UCSD-AML1 (cell line): ENCODE measurements around the gene GRIK4.
"Not testable (repeated sequence)": the region's sequence is repeated elsewhere in the genome, so short reads cannot be mapped to it uniquely, and the experiment has no call there.

Experiments
- DNase-seq: peaks from one replicate; lab custom pipeline; 2025; ENCODE audit not compliant: unreplicated experiment; lab: John Stamatoyannopoulos, UW

Gene GRIK4

DNA sequence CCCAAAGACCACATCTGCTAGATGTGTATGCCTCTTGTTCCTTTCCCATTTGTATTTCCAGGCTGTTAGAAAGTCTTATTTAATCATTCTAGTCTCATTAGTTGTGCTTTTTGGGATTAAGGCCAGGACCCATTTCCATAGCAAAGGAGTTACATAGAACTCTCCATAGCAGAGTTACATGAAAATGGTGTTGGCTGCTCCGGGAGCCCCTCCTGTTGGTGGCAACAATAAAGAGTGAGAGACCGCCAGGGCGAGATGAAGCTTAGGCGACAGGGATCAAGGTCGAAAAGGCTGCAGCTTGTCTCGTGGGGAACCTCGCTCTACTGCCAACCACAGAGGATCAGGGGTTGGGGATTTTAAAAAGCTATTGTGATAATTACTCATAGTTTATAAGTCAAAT, 58.3 kb downstream of the GRIK4 start:
- no peak for DNase-seq

DNA sequence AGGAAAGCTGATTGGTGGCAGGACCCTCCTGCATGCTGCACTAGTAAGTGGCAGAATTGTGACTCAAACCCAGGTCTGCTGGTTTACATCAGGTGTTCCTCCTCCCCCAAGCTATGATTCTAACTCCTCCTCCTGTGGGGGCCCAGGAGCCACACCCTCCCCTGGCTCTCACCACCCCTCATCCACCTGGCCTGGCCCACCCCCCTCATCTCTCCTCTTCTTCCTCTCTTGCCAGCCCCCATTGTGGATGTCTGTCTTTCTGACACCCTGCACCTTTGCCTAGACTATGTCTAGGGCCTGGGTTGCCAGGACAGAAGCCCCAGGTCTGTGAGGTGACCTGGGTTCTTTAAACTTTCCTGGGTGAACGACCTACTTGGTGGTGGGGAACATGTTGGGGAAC, 59.9 kb downstream of the GRIK4 start:
- no peak for DNase-seq

DNA sequence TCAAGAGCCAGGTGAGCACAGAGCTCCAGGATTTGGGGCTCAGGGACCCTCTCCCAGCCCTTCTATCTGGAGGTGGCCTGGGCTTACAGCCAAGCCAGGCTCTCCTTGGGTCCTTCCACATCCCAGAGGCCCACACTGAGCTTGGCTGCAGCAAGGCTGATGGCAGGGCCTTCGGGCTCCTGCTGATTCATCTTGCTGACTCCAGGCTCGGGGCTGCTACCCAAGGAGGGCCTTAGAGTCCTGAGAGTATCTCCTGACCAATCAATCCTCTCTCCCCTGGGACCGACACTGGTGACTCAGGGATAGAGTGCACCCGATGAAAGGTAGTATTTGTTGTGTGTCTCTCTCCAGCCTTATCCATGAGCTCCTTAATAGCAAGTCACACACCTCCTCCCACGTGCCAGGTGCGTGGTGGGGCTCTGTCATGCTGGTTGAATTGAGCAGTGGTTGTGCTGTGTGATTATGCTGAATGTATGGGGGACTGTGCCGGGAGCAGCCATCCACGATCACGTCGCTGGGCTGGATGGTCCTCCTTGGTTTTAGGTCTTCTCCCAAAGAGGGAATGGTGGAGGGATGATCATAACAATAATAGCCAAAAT, 62.3 kb downstream of the GRIK4 start:
- DNase-seq = no peak

DNA sequence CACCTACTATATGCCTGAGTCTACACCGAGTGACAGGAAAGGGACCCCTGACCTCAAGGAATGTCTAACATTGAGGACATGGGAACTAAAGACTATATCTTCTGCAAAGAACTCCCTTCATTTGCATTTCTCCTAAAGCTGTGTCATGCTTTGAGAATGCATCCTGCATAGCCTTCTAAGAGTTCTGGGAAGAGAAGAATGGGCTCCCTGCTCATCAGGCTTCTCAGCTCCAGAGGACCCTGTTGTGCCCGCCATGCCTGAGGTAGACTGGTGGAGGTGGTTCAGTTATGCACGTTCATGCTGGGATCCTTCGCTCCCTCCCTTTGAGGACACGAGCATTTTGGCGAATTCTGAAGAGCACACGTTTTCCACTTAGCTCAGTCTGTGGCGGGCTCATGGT, 63.3 kb downstream of the GRIK4 start:
- DNase-seq = no peak

DNA sequence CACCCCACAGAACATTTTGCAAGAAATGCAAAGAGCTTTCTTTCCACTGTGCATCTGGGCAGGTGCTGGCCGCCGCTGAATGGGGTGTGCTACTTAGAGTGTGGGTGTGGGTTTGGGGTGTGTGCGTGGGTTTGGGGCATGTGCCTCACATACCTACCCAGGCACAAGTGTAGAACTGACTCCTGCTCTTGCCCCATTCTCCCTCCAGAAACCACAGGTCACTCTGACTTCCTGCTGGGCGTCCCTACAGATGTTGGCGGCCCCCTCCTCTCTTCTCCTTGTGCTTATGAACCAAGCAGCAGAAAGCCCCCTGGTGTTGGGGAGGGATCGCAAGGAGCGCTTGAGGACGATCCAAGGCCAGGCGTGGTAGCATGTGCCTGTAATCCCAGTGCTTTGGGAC, 63.9 kb downstream of the GRIK4 start:
- DNase-seq = no peak

DNA sequence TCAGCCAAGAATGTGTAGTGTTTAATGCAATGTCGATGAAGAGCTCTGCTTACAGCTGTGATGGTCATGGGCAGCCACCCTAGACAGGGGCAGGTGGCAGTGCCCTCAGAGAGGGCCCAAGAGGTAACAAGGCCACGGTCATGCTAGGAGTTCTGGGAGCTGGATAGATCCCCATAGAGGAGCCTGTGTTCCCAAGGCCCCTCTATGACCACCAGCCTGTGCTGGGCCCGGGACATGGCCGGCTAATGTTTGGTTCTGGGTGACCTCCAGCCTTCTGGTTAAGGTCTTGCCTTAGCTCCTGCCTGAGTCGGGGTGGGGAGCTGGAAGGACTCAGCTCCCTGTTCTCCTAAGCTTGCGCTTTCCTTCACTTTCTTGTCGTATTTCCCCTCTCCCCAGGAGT, 65.1 kb downstream of the GRIK4 start:
- DNase-seq = no peak

DNA sequence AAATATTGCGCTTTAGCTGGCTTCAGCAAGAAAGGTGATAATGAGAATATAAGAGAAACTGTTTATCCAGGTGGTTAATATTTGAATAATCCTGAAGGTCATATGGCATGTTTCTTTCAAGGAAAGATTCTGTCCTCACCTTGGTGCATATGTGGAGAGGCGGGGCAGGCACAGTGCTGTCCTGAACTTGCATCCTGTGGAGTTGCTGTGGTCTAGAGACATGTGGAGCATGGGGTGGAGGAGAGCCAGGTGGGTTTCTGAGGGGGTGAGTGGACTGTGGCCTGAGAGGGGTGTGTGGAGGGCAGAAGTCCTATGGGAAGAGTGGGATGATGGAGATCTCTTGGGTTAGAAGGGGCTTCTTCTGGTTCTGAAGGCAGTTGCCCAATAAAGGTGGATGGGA, 65.5 kb downstream of the GRIK4 start:
- DNase-seq = no peak

DNA sequence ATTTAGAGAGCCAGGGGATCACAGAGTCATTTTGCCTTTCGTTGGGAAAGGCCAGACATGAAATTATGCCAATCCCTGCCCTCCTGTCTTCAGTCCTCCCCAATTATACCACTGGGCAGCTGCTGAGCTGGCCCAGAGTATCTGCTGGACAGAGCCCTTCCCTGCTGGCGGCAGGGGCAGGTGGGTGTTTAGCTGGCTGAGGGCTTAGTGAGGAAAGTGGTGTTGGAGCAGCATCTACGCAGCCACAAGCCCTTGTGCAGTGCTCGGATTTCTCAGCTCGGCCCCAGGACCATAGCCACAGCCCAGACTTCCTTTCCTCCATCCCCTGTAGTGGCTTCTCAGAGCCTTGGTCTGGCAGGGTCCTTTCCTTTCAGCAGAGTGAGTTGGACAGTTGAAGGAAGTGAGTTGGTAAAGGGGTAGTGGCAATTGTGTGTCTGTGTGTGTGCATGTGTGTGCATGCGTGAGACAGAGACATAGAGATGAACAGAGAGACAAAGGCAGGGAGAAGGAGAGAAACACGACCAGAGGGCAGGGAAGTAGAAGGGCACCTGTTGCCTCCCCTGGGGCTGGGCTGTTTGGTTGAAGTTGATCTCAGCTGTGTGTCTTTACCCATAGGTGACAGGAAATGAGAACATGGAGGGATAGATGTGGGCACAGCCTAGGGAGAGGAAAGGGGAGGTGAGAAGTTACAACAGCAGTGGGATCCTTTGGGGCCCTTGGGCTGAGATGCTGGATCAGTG, 66.2 kb downstream of the GRIK4 start:
- DNase-seq = no peak

DNA sequence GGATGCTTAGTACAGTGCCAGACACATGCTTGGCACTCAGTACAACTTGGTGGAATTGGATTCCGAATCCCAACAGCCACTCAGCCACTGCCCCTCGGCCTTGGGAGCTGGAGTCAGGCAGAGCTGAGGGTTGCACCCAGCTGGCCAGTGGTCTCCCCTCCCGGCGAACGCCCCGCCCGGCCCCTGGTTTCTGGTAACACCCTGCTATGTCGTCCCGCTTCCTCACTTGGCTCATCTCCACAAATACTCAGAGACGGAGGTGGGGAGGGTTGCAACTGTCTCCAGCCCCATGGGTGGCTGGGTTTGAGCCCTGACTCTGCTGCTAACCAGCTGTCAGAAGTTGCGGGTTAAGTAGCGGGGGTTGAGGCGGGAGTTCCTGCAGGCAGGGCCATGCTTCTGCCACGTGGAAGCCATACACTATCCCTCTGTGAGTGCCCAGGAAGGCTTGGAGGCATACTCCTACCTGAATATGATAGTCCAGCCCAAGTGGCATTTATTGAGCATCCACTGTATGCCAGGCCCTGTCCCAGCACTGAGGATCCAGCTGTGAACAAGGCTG, 67.1 kb downstream of the GRIK4 start:
- DNase-seq = no peak

DNA sequence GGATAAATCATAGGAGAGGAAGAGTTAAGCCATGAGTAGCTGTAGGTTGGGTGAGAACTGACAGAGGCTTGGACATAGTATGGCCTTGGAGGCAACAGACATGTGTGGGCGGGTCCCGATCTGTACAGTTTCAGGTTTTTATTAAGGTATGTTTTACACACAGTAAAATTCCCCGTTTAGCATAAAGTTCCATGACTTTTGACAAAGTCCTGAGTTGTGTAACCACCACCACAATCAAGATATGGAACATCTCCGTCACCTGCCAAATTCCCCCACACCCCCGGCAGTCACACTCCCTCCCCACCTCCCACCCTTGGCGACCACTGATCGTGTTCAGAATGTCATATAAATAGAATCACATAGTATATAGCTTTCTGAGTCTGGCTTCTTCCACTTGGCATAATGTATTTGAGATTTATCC, 68.1 kb downstream of the GRIK4 start:
- no peak for DNase-seq

DNA sequence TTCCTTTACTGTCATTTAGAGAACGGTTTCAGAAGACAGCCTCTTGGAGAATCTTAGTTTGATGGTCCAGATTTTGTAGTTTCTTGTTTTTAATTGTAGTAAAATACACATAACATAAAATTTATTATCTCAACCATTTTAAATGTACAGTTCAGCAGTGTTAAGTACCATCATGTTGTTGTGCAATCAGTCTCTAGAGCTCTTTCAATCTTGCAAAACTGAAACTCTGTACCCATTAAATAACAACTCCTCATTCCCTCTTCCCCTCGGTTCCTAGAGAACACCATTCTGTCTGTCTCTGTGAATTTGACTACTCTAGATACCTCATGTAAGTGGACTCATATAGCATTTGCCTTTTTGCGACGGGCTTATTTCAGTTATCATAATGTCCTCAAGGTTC, 69.8 kb downstream of the GRIK4 start:
- no peak for DNase-seq

DNA sequence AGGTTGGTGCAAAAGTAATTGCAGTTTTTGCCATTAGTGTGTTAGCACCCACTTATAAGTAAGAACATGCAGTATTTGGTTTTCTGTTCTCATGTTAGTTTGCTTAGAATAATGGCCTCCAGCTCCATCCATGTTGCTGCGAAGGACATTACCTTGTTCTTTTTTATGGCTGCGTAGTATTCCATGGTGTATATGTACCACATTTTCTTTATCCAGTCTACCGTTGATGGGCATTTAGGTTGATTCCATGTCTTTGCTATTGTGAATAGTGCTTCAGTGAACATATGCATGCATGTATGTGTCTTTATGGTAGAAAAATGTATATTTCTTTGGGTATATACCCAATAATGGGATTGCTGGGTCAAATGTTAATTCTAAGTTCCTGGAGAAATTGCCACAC, 71.0 kb downstream of the GRIK4 start:
- DNase-seq = not testable (repeated sequence)

DNA sequence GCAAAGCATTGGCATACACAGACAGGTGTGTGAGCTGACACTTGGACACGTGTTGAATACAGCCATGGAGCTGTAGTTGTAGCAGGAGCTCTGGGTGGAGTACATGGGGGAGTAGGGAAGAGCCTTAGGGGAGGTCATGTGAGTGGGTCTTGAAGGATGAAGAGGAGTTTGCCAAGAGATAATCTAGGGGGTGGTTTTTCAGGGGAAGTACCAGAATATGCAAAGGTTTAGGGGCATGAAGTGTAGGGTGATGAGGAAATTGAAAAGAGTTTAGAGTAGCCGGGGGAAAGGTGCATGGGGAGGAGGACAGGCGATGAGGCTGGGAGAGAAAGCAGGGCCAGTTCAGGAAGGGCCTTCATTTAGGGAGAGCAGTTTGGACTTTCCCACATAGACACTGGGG, 74.5 kb downstream of the GRIK4 start:
- DNase-seq = no peak

DNA sequence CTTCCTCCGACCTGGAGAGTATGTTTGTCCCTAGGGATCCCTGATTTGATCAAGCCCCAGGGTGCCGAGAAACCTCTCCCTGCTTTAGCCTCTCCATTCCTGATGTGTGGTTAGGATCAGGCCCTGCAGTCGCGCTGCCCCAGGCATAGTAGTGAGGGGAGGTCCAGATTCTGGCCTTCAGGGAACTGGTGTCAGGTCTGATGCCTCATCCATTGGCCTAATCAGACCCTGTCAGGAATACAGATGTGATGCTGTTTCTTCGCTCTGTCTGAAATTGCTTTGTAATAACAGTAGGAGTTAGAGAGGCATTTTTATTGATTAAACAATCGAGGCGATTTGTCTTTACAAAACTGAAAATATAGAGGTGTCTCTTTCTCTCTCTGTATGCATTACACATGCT, 75.2 kb downstream of the GRIK4 start:
- DNase-seq = no peak

DNA sequence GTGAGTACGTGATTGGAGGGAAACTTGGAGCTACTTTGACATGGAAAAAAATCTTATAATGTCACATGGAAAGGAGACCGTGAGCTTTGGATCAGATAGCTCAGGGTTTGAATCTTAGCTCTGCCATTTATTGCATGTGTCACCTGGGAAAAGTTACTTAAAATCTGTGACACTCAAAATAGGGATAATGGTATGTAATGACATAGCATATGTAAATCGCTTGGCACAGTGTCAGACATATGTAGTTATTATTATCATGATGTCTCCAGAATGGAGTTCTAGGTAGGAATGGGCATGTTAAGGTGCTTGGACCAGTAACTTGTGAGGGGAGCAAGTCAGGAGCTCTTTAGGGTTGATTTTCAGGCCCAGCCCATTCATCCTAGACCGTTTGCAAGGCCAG, 75.8 kb downstream of the GRIK4 start:
- no peak for DNase-seq

DNA sequence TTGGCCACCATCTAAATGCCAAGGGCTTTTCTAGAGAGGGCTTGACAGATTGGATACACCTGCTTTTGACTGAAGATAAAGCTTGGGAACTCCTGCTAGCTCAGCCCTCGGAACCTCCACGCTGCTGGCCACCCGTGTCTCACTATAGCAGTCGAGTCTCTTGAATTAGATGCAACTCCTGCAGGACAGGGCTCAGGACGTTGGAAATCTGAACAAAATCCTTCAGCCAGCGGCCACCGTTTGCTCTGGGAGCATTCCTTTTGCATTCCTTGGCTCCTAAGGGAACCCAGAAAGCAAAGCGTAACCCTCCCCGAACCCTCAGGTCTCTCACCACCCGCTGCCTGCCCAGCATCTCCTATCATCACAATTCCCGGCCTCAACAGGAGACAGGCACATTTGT, 77.8 kb downstream of the GRIK4 start:
- DNase-seq = no peak

DNA sequence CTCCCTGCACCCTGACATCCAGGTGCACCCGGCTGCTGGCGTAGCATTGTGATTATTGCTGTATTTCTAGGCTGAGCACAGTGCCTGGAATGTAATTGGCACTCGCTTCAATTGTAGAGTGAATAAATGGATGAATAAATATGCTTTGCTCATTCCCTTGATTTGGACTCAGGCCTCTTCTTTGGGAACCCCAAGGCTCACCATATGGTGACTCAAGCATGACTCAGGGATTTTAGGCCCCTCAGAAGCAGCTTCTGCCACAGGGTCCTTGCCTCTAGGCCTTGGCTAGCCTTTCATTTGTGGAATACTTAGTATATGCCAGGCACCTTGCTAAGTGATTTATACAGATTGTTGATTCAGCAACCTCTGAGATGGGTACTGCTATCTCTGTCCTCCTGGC, 78.9 kb downstream of the GRIK4 start:
- no peak for DNase-seq

DNA sequence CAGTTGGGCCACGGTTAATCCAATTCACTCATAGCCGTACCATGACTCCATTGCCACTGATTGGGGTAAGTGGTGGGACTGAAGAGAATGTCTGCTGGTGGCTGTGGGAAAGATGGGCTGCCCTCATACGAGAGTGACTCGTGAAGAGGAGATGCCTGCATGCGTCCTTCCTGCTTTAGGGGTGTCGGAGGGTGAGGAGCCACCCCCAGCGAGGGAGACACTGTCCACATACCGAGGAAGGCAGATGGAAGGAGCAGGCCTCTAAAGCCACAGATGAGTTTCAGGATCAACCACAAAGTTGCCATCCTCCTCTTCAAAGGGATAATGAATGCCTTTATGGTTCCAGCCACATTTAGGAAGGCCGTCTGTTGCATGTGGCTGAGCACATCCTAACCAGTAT, 83.2 kb downstream of the GRIK4 start:
- no peak for DNase-seq

DNA sequence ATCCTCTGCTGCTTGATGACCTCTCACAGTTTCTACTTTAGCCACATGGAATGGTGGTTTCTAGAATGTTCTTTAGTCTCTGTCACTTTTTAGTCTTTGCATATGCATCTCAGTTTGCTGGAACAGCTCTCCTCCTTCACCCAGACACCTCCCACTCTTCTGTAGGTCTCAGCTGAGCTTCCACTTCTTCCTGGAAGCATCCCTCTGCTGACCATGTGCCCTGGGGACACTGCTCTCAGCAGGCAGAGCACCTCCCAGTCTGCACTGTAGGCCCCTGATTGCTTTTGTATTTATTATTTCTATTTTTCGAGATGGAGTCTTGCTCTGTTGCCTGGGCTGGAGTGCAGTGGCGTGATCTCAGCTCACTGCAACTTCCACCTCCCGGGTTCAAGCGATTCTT, 84.0 kb downstream of the GRIK4 start:
- DNase-seq = no peak

DNA sequence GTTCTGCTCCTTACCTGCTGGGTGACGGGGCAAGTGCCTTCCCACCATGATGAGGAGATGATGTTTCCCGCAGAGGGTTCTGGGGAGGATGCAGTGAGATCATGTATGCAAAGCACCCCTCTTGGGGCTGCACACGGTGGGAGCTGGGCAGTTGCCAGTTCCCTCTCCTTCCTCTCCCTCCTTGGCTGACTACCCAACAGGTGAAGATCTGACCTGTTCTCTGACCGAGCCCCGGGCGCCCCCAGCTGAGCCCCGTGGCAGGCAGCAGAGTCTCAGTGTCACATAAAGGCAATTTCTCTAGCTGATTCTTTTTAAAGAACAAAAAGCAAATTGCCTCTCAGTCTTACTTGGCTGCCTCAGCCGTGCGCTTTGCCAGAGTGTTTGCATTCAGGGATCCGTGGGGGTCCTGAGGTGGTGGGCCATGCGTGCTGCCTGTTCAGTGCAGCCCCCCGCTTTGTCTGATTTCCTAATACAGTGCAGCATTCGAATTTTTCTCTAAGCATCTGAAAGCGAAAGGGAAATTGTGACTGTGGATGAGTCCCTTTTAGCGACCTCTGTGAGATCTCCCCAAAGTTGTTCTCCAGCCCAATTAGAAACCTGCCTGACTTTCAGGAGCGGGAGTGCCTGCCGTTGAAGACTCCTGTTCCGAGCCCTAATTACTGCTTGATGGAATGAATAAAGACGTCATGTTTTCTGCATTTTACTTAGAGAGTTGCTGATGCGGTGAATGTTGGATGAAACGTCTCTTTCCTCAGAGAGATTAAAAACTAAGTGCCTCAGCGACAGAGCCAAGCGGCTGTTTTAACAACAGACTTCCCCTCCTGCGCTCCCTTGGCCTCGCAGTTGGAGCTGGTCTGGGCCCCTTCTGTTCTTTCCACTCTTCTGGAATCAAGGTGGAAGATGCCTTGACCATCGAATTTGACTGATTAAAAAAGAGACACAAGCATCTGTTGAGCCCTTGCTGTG, 86.0 kb downstream of the GRIK4 start:
- DNase-seq = no peak

DNA sequence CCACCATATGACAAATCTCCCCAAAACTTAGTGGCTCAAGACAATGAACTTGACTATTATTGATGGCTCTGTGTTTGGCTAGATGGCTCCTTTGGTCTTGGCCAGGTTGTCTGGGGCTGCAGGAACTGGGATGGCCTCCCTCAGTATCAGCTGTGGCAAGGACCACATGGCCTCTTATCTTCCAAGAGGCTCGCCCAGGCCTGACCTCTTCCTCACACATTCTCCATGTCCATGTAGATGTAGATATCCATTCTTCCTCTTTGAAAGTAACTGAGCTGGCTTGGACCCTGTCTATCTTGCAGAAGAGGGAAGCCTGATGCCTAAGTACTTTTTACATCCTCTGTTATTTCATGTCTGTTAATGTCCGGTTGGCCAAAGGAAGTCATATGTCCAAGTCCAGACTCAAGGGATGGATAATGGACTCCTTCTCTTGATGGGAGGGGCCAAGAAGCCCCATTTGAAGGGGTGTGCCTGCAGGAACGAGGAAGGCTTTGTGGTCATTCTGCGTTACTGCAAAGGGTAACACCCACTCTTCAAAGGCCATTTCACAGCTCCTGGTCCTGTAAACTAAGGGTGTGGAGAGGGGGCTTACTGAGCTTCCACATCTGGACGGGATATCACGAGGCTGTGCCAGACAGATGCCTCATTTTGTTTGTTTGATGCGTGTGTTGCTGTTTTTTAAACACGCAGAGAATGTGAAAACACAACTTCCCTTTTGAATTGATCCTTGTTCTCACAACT, 87.1 kb downstream of the GRIK4 start:
- peak; percentile 36 for DNase-seq
